CD4-positive, CD25-positive, alpha-beta regulatory T cell (primary cell): Measurements from ENCODE around the gene SLC28A1. TPM values are rescaled to one million over a fixed set of nuclear protein-coding genes. Genes with fewer than 3 reads are reported as not detected.

Source experiments
- ATAC-seq, 2 donors: fragments of 150-1000 bp; cut with Tn5 transposase; one replicate each; pipeline ENCODE4 v1.10.0; 2021; ENCODE audit warnings: low read depth in 2 of 2, moderate number of reproducible peaks in 2 of 2, moderate library complexity in 1 of 2
- DNase-seq, 3 donors: peaks; one replicate each; pipeline versions ENCODE4 v3.0.0 to v3.0.0-alpha.2; 2012 to 2022; ENCODE audit warnings: mixed read lengths in 1 of 3
- H3K27ac ChIP-seq: one replicate; pipeline ENCODE4 v1.7.0; 2013; ENCODE audit warnings: mild to moderate bottlenecking, low read length; ENCODE audit not compliant: insufficient read depth, poor library complexity, severe bottlenecking
- H3K27me3 ChIP-seq: one replicate; pipeline ENCODE4 v1.7.0; 2013; ENCODE audit warnings: low read length; ENCODE audit not compliant: control insufficient read depth, insufficient read depth
- H3K36me3 ChIP-seq: one replicate; pipeline ENCODE4 v1.7.0; 2013; ENCODE audit warnings: mild to moderate bottlenecking, low read length, moderate library complexity; ENCODE audit not compliant: control insufficient read depth, insufficient read depth
- H3K4me1 ChIP-seq: 2 replicates; pipeline ENCODE4 v1.7.0; 2013; ENCODE audit warnings: mild to moderate bottlenecking, low read length; ENCODE audit not compliant: insufficient read depth, control insufficient read depth, poor library complexity, severe bottlenecking
- H3K4me3 ChIP-seq: one replicate; pipeline ENCODE4 v1.7.0; 2013; ENCODE audit warnings: low read depth, mild to moderate bottlenecking, low read length, moderate library complexity
- H3K9me3 ChIP-seq, 2 experiments: 1 replicate in 1 of 2; 2 replicates in 1 of 2; pipeline ENCODE4 v1.7.0; 2013; ENCODE audit warnings: low read length in 2 of 2, mild to moderate bottlenecking in 1 of 2, moderate library complexity in 1 of 2; ENCODE audit not compliant: control insufficient read depth in 2 of 2
- H3K27ac Mint-ChIP-seq, 3 donors: one replicate each; pipeline ENCODE4 v1.8.0; 2020 to 2022; ENCODE audit warnings: mild to moderate bottlenecking in 3 of 3, mixed read lengths in 3 of 3, moderate library complexity in 2 of 3
- H3K27me3 Mint-ChIP-seq: one replicate; pipeline ENCODE4 v1.8.0; 2022; ENCODE audit warnings: mild to moderate bottlenecking, mixed read lengths
- H3K36me3 Mint-ChIP-seq: one replicate; pipeline ENCODE4 v1.8.0; 2020; ENCODE audit warnings: mixed read lengths
- H3K4me1 Mint-ChIP-seq, 4 donors: one replicate each; pipeline ENCODE4 v1.8.0; 2020 to 2022; ENCODE audit warnings: mixed read lengths in 4 of 4, mild to moderate bottlenecking in 1 of 4
- H3K4me3 Mint-ChIP-seq, 4 donors: one replicate each; pipeline ENCODE4 v1.8.0; 2020 to 2022; ENCODE audit warnings: mild to moderate bottlenecking in 4 of 4, mixed read lengths in 4 of 4, moderate library complexity in 3 of 4
- H3K9me3 Mint-ChIP-seq, 7 donors: one replicate each; pipeline ENCODE4 v1.8.0; 2020 to 2022; ENCODE audit warnings: mixed read lengths in 7 of 7, mild to moderate bottlenecking in 3 of 7, moderate library complexity in 2 of 7
- polyA plus RNA-seq, 4 donors: library from polyadenylated mRNA; unstranded; fragments of 300-500 nt; fragmentation: Illumina TruSeq; gene quantifications; one replicate each; pipeline ENCODE4 v1.2.3, GENCODE V29; 2021
- total RNA-seq: library from RNA; stranded (reverse); gene quantifications from one replicate; pipeline ENCODE4 v1.2.3, GENCODE V29; 2022

SLC28A1 gene
- total and polyA plus RNA-seq, 5 donors from 2014 or later: not detected

DNA sequence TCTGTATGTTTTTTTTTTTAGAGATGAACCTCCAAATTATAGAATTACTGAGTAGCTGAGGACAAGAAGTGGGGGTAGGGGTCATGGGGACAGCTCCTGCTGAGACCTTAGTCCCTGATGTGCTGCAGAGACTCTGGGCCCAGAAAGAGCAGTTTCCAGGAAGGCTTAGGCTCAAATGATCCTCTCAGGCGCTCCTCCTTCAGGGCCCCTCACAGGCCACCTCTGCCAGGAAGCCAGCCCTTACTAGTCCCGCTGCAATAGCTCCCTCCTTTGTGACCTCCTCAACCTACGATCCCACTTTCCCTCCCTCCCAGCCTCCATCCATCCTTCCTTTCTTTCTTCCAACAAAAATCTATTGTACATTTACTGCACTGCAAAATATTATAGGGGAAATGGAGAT, 24.6 kb downstream of the SLC28A1 start:
- H3K9me3 Mint-ChIP-seq: peaks cover 0 to 2% (median 0%) of the 10 kb centered on the region in 7 donors
- no peaks in the 10 kb centered on the region for H3K4me1 Mint-ChIP-seq
- Histone ChIP-seq H3K9me3 (no peaks in the 10 kb centered on the region), H3K4me1 (no peaks in the 10 kb centered on the region), H3K27ac (no peak overlapping the region), H3K4me3 (no peak overlapping the region), H3K36me3 (no peaks in the 10 kb centered on the region), H3K27me3 (no peaks in the 10 kb centered on the region)
- H3K27ac Mint-ChIP-seq: no peak overlapping the region
- no peaks in the 10 kb centered on the region for H3K36me3 Mint-ChIP-seq
- H3K27me3 Mint-ChIP-seq: peaks cover 4% of the 10 kb centered on the region
- ATAC-seq (no peak), DNase-seq (no peak)
- no peak overlapping the region for H3K4me3 Mint-ChIP-seq

GRCh38 chr15:84909782-84910181, 25.3 kb downstream of the SLC28A1 start:
- ATAC-seq (no peak), DNase-seq (no peak)
- H3K9me3 ChIP-seq: no peaks in the 10 kb centered on the region
- no peaks in the 10 kb centered on the region for H3K27me3 ChIP-seq
- no peaks in the 10 kb centered on the region for H3K4me1 Mint-ChIP-seq
- peaks cover 0 to 2% (median 0%) of the 10 kb centered on the region in 7 donors for H3K9me3 Mint-ChIP-seq
- H3K27me3 Mint-ChIP-seq: no peaks in the 10 kb centered on the region
- no peaks in the 10 kb centered on the region for H3K36me3 Mint-ChIP-seq
- H3K4me1 ChIP-seq: no peaks in the 10 kb centered on the region
- H3K4me3 Mint-ChIP-seq: no peak overlapping the region
- no peak overlapping the region for H3K27ac ChIP-seq
- H3K27ac Mint-ChIP-seq: no peak overlapping the region
- H3K4me3 ChIP-seq: no peak overlapping the region
- no peaks in the 10 kb centered on the region for H3K36me3 ChIP-seq

DNA sequence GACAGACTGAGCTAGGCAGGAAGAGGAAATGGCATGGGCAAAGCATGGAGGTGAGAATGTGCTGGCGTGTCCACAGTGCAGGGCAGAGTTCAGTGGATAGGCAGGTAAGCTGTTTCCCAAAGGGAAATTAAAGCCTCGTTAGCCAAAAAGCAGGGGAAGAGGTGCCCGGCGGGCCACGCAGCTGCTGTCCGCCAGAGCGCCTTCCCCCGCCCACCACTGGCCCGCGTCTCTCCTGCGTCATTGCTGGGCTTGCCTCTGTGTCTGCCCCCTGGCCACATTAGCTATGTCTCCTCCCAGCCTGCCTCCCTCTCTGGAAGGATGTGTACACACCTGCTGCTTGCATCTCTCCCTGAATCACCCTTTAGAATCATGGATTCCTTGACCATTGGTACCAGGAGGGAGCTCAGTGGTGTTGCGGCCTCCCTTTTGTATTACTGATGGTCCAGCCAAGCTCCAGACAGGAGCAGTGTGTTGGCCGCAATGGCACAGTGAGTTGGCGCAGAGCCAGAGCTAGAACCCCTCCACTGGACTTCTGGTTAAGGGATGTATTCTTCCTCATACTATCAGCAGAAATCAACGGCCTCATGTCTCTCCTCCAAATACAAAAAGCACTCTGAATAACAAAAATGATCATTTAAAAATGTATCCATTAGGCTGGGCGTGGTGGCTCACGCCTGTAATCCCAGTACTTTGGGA, 26.6 kb downstream of the SLC28A1 start:
- Mint-ChIP-seq H3K9me3 (peaks cover 0 to 5% (median 0%) of the 10 kb centered on the region in 7 donors), H3K36me3 (no peaks in the 10 kb centered on the region), H3K27ac (no peak overlapping the region), H3K27me3 (no peaks in the 10 kb centered on the region), H3K4me3 (no peak overlapping the region), H3K4me1 (no peaks in the 10 kb centered on the region)
- H3K27me3 ChIP-seq: no peaks in the 10 kb centered on the region
- H3K4me3 ChIP-seq: no peak overlapping the region
- DNase-seq (no peak), ATAC-seq (no peak)
- no peaks in the 10 kb centered on the region for H3K9me3 ChIP-seq
- H3K27ac ChIP-seq: no peak overlapping the region
- H3K36me3 ChIP-seq: no peaks in the 10 kb centered on the region
- no peaks in the 10 kb centered on the region for H3K4me1 ChIP-seq

GRCh38 chr15:84911879-84912660, 27.6 kb downstream of the SLC28A1 start:
- H3K36me3 Mint-ChIP-seq: no peaks in the 10 kb centered on the region
- no peak overlapping the region for H3K27ac Mint-ChIP-seq
- H3K4me3 Mint-ChIP-seq: no peak overlapping the region
- Histone ChIP-seq H3K4me1 (no peaks in the 10 kb centered on the region), H3K27ac (no peak overlapping the region), H3K4me3 (no peak overlapping the region), H3K27me3 (no peaks in the 10 kb centered on the region), H3K9me3 (no peaks in the 10 kb centered on the region), H3K36me3 (no peaks in the 10 kb centered on the region)
- no peaks in the 10 kb centered on the region for H3K27me3 Mint-ChIP-seq
- peaks cover 0 to 5% (median 0%) of the 10 kb centered on the region in 7 donors for H3K9me3 Mint-ChIP-seq
- DNase-seq: no peak
- ATAC-seq: no peak
- no peaks in the 10 kb centered on the region for H3K4me1 Mint-ChIP-seq

DNA sequence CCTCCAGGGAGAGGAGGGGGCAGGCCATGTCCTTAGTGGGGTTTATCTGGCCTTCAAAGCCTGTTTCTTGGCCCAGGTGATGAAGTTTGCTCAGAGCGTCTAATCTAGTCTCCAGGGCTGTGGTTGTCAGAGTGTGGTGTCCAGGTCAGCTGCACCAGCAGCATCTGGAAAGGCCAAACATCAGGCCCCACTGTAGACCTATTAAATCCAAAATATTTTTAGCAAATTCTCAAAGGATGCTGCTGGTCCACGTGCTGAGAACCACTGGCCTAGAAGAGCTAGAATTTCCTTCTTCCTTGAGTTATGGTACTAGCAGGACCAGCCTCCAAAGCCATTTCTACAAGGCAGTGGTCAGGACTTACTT, 28.9 kb downstream of the SLC28A1 start:
- no peaks in the 10 kb centered on the region for H3K4me1 Mint-ChIP-seq
- no peaks in the 10 kb centered on the region for H3K36me3 Mint-ChIP-seq
- Histone ChIP-seq H3K9me3 (no peaks in the 10 kb centered on the region), H3K27me3 (no peaks in the 10 kb centered on the region), H3K36me3 (no peaks in the 10 kb centered on the region), H3K27ac (no peak overlapping the region), H3K4me3 (no peak overlapping the region), H3K4me1 (no peaks in the 10 kb centered on the region)
- no peaks in the 10 kb centered on the region for H3K27me3 Mint-ChIP-seq
- H3K27ac Mint-ChIP-seq: no peak overlapping the region
- DNase-seq: no peak
- peaks cover 0 to 5% (median 0%) of the 10 kb centered on the region in 7 donors for H3K9me3 Mint-ChIP-seq
- ATAC-seq: no peak
- no peak overlapping the region for H3K4me3 Mint-ChIP-seq

GRCh38 chr15:84914351-84914750, 29.9 kb downstream of the SLC28A1 start:
- Histone ChIP-seq H3K4me1 (no peaks in the 10 kb centered on the region), H3K27ac (no peak overlapping the region), H3K9me3 (no peaks in the 10 kb centered on the region), H3K27me3 (no peaks in the 10 kb centered on the region), H3K4me3 (no peak overlapping the region), H3K36me3 (no peaks in the 10 kb centered on the region)
- H3K4me3 Mint-ChIP-seq: no peak overlapping the region
- no peaks in the 10 kb centered on the region for H3K27me3 Mint-ChIP-seq
- no peak for ATAC-seq
- no peak for DNase-seq
- H3K36me3 Mint-ChIP-seq: no peaks in the 10 kb centered on the region
- peaks cover 0 to 5% (median 0%) of the 10 kb centered on the region in 7 donors for H3K9me3 Mint-ChIP-seq
- no peaks in the 10 kb centered on the region for H3K4me1 Mint-ChIP-seq
- no peak overlapping the region for H3K27ac Mint-ChIP-seq

GRCh38 chr15:84914909-84915605, 30.6 kb downstream of the SLC28A1 start:
- Histone ChIP-seq H3K27ac (no peak overlapping the region), H3K4me3 (no peak overlapping the region), H3K4me1 (no peaks in the 10 kb centered on the region), H3K9me3 (no peaks in the 10 kb centered on the region), H3K36me3 (no peaks in the 10 kb centered on the region), H3K27me3 (no peaks in the 10 kb centered on the region)
- H3K9me3 Mint-ChIP-seq: peaks cover 0 to 5% (median 0%) of the 10 kb centered on the region in 7 donors
- no peaks in the 10 kb centered on the region for H3K36me3 Mint-ChIP-seq
- peak overlapping the region in 2 of 3 donors; percentile 64 to 86 for H3K27ac Mint-ChIP-seq
- H3K4me1 Mint-ChIP-seq: no peaks in the 10 kb centered on the region
- peak in 1 of 3 donors; percentile 27 for DNase-seq
- H3K27me3 Mint-ChIP-seq: no peaks in the 10 kb centered on the region
- no peak overlapping the region for H3K4me3 Mint-ChIP-seq
- ATAC-seq: peak; percentile 57 to 65
